OCI-M1 (cell line): Measurements from ENCODE around the gene SLC6A2.

Experiments
- DNase-seq: peaks from one replicate; lab custom pipeline; 2025; lab: John Stamatoyannopoulos, UW

Gene SLC6A2

DNA sequence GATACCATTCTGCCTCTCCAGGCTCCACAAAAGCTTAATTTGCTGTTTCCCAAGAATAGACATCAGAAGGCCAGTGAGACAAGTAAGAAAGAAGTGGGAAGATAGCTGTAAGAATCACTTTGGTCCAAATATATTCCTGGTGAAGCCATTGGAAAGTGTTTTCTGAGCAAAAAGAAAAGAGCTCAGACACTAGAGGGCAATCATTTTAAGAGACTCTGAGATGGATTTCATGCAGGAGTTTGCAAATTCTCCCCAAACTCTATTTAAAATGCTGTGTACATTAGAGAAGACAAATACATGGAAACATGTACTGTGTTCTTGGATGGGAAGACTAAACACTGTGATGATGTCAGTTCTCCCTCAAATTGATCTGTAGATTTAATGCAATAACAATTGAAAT, 8.0 kb upstream of the SLC6A2 start:
- DNase-seq = no peak

DNA sequence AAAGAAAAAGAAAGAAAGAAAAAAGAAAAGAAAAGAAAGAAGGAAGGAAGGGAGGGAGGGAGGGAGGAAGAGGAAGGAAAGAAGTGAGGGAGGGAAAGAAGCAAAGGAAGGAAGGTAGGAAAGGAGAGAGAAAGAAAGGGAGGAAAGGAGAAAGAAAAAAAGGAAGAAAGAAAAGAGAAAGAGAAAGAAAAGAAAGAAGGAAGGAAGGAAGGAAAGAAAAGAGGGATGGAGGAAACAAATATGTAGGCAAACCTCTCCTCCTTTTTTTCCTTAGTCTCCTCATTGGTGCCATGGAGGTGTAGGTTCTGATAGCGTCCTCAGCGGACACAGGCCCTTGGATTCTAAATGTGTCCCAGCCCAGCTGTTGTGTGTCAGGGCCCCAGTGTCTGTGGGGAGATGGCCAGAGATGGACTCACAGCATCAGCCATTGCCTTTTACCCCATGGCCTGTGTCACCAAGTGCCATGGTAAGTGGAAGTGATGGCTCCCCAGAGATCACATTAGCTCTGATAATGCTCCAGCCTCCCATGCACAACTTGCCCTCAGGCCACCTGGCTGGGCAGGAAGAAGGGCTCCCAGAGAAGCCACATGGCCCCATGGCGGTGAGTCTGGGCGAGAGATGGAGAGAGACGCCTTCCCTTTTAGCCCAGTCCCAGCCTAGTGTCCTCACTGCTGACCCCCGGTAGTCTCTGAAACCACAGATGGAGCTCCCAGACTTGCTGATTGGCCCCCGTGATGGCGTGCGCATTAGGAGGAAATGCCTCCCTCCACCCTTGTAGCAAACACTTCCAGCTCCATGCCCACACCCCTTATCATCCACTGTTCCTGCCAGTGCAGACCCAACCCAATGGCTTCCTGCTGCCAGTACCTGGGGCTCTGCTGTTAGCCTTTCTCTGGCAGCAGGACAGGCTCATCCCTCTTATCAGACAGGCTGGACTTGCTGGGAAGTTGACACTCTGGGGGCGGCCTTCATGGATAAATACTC, 3.7 kb upstream of the SLC6A2 start:
- no peak for DNase-seq

DNA sequence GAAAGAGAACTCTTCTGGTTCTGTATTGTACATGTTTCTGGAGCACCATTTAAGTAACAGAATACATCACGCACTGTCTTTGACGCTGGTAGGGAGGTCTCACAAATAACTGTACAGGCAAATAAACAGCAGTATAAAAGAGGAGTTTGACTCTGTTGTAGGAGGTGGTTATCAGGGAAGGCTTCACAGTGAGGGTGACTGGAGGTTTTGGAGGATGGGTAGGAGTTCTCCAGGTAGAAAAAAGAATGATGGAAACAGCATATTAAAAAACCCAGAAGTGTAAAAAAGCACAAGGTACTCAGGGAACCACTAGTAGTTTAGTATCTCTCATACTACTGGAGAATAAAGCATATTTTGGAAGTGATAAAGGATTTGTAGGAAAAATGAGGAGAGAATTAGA, 2.7 kb upstream of the SLC6A2 start:
- DNase-seq = no peak

DNA sequence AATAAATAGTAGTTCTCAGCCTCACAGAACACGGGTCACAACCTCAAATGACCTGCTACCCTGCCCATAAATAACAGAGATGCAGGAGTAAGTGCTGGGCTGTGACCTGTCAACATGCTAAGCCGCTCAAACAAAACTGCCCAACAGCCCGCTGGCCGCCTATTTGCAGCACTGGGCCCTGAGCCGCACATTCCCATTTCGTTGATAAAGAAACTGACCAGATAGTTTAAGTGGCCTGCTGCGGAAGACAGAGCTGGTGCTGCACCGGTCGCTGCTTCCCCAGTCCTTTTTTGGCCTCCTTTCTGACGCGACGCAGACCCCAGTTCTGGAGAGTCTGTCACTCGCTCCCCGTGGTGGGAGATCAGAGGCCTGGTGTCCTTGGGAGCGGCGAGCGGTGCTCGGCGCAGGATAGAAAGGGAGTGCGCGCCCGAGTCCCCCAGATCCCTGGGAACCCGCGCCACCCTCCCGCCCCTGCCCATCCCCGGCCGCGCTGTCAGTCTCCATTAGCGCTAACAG, 349 bp upstream of the SLC6A2 start:
- DNase-seq = no peak

DNA sequence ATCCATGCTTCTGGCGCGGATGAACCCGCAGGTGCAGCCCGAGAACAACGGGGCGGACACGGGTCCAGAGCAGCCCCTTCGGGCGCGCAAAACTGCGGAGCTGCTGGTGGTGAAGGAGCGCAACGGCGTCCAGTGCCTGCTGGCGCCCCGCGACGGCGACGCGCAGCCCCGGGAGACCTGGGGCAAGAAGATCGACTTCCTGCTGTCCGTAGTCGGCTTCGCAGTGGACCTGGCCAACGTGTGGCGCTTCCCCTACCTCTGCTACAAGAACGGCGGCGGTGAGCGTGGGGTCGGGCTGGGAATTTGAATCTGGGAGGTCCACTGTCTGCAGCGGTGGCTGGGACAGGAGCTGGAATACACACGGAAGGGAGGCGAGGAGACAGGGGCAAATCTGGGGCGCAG, 904 bp downstream of the SLC6A2 start:
- DNase-seq = no peak

DNA sequence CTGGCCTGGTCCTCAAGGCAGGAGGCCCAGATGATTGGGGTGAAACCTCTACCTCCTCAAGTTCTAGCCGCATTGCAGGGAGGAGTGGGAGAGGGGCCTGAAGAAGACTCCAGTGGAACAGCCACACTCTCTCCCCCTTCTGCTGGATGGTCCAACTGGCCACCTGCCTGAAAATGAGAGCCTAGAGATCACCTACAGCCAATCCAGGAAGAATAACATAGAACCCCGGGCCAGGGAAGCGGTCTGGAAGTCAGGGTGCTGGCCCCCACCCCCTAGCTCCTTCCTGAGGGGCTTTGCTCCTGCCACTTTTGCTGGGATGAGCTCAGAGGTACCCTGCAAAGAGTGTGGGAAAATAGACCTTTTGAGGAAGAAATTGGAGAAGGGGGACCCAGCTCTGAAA, 1.8 kb downstream of the SLC6A2 start:
- no peak for DNase-seq

DNA sequence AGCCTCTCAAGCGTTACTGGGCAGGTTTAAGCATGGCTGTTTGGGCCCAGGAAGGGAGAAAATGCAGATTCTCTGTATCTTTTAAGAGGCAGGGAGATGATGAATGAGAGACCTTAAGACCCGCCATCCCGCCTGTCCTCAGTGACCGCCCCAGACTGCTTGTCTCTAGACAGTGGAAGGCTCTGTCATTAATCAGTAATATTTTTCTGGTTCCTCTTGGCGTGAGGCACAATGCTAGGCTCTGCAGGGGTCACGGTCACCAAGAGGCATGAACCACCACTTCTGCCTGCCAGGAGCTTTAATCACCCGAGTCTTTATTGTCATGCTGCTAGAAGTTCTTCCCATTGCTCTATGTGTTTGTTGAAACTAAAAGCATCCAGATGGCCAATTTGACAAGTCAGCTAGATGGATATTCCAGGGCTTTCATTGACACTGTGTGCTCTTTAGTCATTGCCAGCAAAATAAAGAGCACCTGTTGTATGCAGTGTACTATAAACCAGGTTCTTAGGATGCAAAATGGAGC, 3.2 kb downstream of the SLC6A2 start:
- no peak for DNase-seq

DNA sequence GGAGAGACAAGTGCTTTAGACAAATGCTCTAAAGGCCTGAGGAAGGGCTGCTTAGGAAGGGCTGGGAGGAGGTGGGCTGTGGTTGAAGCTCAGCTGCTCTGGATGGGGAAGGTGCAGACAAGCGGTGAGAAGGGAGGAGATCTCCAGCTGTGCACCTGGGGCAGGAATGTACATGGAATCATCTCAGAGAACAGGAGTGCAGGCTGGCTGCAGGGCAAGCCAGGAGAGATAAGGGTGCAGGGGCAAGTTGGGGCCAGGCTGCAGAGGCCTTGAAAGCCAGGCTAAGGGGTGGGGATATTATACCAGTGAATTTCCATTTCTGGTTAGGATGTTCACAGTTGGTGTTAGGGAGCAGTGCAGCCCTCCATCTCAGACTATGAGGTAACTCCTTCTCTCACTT, 4.2 kb downstream of the SLC6A2 start:
- no peak for DNase-seq

DNA sequence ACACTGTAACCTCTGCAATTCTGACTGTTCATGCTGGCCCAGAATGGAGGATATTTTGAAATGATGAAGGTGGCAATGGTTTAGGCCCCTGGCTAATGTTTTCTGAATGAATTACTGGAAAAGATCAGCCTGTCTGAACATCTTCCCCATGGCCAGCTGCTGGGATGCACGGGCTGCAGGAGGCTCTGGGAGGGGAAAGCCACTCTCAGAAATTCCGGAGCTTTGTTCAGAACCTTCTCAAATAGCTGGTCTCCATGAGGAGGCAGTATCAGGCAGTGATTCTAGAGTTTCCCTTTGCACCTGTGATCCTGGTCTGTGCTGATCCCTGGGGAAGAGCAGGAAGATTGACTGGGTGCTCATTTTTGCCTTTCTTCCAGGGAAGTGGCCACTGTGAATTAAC, 5.0 kb downstream of the SLC6A2 start:
- DNase-seq = no peak

DNA sequence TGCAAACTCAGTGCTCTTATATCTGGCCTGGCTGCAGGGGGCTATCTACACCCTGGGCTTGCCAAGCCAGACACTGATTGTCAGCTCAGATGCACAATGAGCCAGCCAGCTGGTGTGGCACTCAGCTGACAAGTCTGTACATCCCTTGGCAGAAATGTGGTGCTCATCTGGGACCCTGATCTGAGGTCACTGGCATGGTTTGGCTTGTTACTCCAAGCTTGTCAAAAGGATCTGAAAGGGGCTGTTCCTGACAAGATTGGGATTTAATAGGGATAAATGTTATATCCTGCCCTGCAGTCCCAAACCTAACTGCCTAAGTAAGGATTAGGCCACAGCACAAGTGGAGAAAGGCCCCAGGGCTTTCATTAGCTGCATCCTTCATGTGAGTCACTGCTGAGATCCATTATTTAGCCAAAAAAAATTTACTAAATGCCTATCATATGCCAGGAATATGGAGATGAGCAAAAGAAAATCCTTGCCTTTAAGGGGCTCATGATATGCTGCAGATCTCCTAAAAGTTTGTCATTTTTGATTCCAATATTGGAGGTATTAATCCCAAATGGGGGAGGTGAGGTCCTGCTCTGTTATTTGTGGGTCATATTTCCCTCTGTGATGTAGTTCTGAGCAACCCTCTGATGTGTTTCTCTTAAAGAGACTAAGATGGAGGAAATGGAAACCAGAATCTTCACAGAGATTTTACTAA, 6.3 kb downstream of the SLC6A2 start:
- DNase-seq = no peak

DNA sequence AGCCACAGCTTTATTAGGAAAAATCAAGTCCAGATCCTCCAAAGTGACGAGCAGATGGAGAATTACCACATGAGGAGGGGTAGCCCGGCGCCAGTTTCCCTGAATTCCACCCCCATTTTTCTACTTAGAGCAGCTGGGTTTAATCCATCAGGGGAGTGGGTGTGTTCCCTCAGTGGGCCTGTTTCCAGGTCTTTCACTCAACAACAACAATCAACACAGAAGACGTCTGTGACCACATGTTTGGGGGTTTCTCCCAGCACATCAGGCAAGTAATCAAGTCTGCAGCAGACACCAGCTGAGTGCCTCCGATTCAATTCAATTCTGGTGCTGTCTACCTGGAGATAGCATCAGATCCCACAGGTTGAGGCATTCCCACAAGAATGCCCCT, 6.8 kb downstream of the SLC6A2 start:
- DNase-seq = no peak

DNA sequence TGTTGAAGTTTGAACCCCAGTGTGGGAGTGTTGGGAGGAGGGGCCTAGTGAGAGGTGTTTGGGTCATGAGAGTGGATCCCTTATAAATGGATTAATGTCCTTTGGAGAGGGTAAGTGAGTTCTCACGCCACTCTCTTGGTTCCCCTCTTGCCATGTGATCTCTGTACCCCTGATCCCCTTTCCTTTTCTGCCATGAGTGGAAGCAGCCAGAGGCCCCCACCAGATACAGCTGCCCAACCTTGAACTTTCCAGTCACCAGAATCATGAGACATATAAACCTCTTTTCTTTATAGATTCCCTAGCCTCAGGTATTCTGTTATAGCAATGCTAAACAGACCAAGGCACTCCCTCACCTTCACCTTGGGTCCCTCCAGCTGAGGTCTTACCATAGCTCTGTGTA, 7.4 kb downstream of the SLC6A2 start:
- no peak for DNase-seq

DNA sequence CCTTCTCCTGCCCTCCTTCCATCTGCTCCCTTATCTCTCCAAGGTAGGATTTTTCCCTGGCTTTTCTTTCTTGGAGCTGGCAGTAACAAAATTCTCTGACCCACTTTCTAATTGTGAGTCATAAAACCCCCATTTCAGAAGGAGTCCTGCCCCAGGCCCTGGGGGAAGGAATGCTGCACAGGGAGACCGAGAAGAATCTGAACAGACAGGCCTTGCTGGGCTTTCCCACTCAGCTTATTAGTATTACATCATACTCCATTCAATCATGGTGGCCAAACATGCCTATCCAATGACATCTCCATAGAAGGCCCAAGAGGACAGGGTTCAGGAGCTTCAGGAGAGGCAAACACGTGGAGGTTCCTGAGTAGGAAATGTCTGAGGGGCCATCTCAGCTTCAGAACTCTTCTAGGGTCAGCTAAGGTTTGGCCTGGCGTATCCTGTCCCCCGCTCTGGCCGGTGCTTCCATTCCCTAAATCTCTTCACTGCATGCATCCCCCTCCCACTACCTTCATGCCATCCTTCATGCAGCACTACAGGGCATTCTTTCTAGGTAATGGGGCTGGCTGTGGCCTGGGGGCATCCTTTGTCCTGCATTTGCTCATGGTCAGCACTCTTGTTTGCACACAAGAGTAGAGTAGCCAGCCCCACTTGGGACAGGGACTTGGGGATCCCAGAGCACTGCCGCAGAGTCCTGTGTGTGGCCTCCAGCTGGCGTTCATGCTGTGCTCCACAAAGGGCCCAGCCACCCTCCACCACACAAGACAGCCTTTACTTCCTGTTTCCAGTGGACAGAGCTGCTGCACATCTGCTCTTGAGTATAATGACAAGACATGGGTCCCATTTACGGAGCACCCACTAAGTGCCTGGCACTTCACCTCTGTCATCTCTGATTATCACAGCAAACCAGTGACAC, 8.2 kb downstream of the SLC6A2 start:
- no peak for DNase-seq

DNA sequence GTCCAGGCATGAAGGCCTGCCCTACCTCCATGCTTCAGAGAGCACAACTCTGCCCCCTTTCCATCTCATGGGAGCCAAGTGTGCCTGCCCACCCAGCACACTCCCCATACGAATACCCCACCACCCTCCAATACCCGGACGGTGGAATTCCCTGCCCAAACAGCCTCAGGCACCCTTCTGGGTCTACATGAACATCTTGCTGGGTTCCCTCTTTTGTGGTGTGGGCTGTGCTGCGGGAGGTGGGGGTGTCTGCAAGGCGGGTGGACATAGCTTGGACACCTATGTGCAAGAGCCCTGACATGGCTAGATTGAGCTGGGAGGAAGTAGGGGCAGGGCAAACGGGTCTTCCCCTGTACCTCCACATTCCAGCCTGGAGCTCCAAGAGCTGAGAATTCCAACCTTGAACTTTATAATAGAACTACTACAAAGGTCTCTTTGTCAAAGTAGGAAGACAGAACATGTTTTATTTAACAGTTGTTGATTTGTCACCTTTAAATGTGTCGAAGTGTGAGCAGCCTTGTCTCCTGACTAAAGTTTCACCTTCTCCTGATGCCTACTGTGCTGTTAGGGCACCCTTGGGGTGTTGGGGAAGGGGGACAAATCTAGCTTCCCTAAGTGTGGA, 9.1 kb downstream of the SLC6A2 start:
- DNase-seq = no peak

DNA sequence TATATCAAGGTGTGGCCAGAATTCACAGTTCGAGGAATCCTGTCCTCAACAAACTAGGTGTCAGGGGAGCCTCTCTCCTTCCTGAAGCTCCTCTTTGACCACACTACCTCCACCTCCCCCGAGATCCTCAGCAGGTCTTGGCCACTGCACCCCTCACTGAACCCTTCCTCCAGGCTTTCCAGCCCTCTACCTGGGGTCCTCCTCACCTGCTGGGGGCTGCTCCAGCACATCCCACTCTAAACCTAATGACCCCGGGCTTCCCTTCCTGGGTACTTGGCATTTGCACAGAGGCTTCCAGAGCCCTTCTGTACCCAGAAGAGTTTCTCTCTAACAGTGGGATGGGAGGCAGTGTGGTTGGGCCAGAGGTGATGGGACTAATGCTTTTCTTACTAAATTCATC, 9.7 kb downstream of the SLC6A2 start:
- no peak for DNase-seq

DNA sequence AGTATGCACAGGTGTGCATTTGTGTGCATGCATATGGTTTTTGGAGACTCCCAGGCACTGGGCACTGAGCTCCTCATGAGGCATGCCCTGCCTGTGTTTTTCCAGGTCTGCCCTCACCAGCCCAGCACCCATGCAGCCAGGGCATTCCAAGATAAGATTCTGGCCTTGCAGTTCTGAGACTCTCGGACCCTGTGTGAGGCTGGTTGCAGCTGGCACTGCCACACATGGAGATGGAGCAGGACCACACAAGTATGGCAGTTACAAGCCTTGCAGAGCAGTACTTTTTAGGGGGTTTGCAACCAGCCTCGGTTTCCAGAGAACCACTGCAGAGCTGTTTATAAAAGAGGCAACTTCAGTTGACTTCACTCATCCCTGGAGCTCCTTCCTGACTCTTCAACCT, 10.2 kb downstream of the SLC6A2 start:
- DNase-seq = no peak

DNA sequence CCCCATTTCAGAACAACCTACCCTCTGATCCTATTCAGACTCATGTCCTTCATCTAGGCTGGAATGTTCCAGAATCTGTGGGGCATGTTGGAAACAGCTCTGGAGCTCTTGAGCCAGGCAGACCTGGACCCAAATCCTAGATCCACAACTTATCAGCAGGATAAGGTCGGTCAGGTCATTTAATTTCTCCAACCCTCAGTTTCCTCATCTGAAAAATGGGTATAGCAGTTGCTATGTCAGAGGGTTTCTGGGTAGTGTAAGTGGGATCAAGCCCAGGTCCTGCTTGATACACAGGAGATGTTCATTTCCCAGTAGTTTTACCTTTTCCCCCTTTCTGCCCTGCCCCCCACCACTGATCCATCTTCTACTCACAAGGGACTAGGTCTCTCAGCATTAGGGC, 12.0 kb downstream of the SLC6A2 start:
- no peak for DNase-seq

DNA sequence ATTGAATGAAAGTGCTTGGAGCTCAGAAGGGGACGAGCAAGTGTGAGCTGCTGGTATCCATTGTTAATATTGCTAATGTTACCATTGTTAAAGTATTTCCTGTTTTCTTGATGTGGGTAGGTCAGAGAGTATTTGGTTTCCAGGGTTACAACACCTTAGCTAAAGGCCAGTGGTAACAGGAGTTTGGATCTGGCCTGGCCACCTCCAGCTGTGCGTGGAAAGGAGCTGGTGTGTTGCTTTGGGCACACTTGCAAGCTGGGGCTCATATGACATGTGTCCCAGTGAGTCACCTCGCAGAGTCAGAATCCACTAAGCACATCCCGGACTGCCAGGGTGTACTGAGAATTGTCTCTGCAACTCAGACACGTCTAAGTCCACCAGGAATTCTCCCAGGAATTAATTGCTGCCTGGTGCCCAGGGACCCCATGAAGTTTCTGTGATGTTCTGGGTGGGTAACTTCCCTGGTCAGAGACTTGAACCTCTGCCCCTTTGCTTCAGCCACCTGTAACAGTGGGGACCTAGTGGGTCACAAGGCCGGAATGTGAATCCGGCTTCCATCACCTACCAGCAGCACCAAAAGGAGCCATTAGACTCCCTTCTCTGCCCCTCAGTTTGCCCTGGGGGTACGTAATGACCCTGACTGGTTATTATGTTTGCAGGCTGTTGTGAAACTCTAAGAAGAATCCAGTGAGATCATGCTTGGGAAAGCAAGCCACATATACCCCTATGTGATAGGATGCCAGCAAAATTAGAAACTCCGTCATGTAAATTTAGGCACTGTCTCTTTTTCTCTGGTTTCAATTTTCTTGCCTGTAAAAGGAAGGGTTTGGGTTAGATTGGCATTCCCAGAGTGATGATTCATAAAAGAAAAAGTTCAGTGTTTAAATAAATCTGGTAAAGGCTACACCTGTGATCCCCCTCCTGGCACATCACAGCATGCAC, 12.8 kb downstream of the SLC6A2 start:
- no peak for DNase-seq

DNA sequence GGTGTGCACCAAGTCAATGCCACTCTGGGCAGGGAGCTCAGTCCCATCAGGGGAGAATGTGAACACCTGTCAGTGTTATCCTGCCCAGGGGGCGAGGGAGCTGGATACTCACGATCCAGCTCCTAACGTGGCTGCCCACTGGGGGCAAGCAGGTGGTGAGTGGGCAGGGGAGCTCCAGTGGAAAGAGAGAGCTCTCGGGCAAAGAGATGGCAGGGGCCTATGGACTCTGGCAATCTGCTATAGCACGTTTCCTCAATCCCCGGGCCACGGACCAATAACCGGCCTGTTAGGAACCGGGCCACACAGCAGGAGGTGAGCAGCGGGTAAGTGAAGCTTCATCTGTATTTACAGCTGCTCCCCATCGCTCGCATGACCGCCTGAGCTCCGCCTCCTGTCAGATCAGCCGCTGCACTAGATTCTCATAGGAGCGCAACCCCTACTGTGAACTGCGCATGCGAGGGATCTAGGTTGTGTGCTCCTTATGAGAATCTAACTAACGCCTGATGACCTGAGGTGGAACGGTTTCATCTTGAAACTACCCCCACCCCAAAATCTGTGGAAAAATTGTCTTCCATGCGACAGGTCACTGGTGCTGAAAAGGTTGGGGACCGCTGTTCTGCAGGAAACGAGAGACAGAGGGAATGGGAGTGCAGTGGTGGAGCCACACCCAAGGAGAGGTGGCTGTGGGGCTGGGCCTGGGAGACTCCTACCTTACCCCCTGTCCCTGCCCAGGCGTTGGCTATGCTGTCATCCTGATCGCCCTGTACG, 15.6 kb downstream of the SLC6A2 start:
- DNase-seq = no peak

DNA sequence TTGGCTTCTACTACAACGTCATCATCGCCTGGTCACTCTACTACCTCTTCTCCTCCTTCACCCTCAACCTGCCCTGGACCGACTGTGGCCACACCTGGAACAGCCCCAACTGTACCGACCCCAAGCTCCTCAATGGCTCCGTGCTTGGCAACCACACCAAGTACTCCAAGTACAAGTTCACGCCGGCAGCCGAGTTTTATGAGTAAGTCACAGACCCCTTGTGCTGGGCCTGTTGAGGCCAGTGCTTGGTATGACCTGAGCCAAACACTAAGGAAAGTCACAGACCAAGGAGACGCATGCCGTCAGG, 16.1 kb downstream of the SLC6A2 start:
- DNase-seq = no peak
